Heart left ventricle (tissue), 13 donors: ENCODE measurements around the gene ANKDD1B.
"Not testable (repeated sequence)": the region's sequence is repeated elsewhere in the genome, so short reads cannot be mapped to it uniquely, and the experiment has no call there.

Experiments
- POLR2A ChIP-seq, 2 donors: fragments of 450-650 bp; IDR thresholded peaks; one replicate each; pipeline ENCODE4 v1.6.1; 2017; ENCODE audit warnings: antibody characterized with exemption in 2 of 2, mild to moderate bottlenecking in 2 of 2, moderate library complexity in 2 of 2
- TF ChIP-seq, protein P1 (sequence below), 12 donors: fragments of 200-600 bp; sonication (generic) in 4 of 12; IDR thresholded peaks; one replicate each; pipeline versions ENCODE4 v1.5.0 to v1.8.0; 2018 to 2022; ENCODE audit warnings: antibody characterized with exemption in 12 of 12, mild to moderate bottlenecking in 5 of 12
- donor health status: ischemic (EF 13 %, LVEDD 7.1; RV severe dilation, severe dysfunction).
- donor health status: DM: no; HTN: yes; CAD: no.
- donor health status: DM: no; HTN: no; CAD: no.
- donor health status: ischemic (EF 25% LVEDD 6.9; RV normal size, moderate dysfunction).
- donor health status: ischemic (EF 25% LVEDD 5.7; RV mildly dilated, moderate dysfunction).
- donor health status: ischemic (EF 35%, LVEDD 5.7; RV mildly dilated, moderate dysfunction).
- donor health status: nonischemic (EF 11% LVEDD 7.7; RV severe dilation, severe dysfunction).
- donor health status: DM: yes; HTN: yes; CAD: no.
- donor health status: PGD.
- donor health status: ischemic (EF 29% LVEDD 5.4; RV normal size, mild dysfunction).
- donor health status: nonischemic (EF 23%, LVEDD 6.1; RV moderate dilation, normal function).

DNA sequence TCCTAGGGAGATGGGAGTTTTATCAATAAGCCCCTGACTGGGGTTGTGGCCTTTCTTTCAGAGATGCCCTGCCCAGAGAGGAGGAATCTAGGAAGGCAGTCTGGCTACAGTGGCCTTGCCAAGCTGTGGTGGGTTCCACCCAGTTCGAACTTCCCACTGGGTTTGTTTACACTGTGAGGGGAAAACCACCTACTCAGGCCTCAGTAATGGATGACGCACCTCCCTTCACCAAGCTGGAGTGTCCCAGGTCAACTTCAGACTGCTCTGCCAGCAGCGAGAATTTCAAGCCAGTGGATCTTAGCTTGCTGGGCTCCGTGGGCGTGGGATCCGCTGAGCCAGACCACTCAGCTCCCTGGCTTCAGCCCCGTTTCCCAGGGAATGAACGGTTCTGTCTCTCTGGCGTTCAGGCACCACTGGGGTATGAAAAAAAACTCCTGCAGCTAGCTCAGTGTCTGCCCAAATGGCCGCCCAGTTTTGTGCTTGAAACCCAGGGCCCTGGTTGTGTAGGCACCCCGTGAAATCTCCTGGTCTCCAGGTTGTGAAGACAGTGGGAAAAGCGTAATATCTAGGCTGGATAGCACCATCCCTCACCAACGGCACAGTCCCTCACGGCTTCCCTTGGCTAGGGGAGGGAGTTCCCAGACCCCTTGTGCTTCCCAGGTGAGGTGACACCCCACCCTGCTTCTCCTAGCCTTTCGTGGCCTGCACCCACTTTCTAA lies 45.1 kb upstream of the ANKDD1B start:
- TF ChIP-seq, protein P1, sequence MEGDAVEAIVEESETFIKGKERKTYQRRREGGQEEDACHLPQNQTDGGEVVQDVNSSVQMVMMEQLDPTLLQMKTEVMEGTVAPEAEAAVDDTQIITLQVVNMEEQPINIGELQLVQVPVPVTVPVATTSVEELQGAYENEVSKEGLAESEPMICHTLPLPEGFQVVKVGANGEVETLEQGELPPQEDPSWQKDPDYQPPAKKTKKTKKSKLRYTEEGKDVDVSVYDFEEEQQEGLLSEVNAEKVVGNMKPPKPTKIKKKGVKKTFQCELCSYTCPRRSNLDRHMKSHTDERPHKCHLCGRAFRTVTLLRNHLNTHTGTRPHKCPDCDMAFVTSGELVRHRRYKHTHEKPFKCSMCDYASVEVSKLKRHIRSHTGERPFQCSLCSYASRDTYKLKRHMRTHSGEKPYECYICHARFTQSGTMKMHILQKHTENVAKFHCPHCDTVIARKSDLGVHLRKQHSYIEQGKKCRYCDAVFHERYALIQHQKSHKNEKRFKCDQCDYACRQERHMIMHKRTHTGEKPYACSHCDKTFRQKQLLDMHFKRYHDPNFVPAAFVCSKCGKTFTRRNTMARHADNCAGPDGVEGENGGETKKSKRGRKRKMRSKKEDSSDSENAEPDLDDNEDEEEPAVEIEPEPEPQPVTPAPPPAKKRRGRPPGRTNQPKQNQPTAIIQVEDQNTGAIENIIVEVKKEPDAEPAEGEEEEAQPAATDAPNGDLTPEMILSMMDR (IDR thresholded peaks at IDR 0.05): not testable (repeated sequence)
- not testable (repeated sequence) for TF ChIP-seq POLR2A (IDR thresholded peaks at IDR 0.05)
